Mesothelial cell of epicardium (in vitro differentiated cells): ENCODE results near the gene ACTRT3. TPM values are rescaled to one million over a fixed set of nuclear protein-coding genes. Genes with fewer than 3 reads are reported as not detected.

Source experiments
- DNase-seq, 2 experiments: peaks; one replicate each; pipeline ENCODE4 v3.0.0; 2021; ENCODE audit warnings: low spot score in 2 of 2; ENCODE audit not compliant: unreplicated experiment in 2 of 2
- H3K27ac Mint-ChIP-seq: 2 replicates; pipeline ENCODE4 v1.8.0; 2021; ENCODE audit warnings: mixed read lengths
- H3K27me3 Mint-ChIP-seq: 2 replicates; pipeline ENCODE4 v1.8.0; 2021; ENCODE audit warnings: low read depth, mixed read lengths
- H3K36me3 Mint-ChIP-seq: 2 replicates; pipeline ENCODE4 v1.8.0; 2021; ENCODE audit warnings: mixed read lengths
- H3K4me1 Mint-ChIP-seq: 2 replicates; pipeline ENCODE4 v1.8.0; 2021; ENCODE audit warnings: mixed read lengths
- H3K4me3 Mint-ChIP-seq: 2 replicates; pipeline ENCODE4 v1.8.0; 2021; ENCODE audit warnings: mild to moderate bottlenecking, moderate library complexity, mixed read lengths
- H3K9me3 Mint-ChIP-seq: 2 replicates; pipeline ENCODE4 v1.8.0; 2021; ENCODE audit warnings: mixed read lengths
- total RNA-seq: library from RNA; stranded (reverse); gene quantifications from 3 replicates; pipeline ENCODE4 v1.2.1, GENCODE V29; 2021
- TF ChIP-seq, protein P1 (sequence below): fragments of 200-600 bp; sonication (generic); IDR thresholded peaks from one replicate; pipeline ENCODE4 v1.5.0; 2021; ENCODE audit warnings: antibody characterized with exemption; ENCODE audit not compliant: unreplicated experiment

ACTRT3 gene
- total RNA-seq, 1 donor from 2014 or later, result 3.5 TPM

DNA sequence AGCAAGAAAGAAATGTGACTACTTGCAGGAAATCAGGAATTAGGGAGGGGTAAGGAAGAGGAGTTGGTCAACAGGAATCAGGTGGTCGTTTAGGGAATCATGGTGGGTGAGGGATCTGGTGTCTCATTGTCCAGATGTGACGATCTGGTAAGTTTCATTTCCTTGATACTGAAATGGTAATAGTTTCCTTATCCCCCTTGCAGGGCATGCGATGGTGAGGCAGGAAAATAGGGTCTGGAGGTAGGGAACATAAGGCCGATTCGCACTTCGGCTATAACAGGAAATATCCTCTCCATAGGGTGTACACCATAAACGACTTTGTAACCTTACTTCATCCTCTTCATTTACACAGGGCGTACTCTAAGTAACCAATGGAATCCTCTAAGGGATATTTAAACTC is 43.9 kb upstream of the ACTRT3 start:
- TF ChIP-seq, protein P1, sequence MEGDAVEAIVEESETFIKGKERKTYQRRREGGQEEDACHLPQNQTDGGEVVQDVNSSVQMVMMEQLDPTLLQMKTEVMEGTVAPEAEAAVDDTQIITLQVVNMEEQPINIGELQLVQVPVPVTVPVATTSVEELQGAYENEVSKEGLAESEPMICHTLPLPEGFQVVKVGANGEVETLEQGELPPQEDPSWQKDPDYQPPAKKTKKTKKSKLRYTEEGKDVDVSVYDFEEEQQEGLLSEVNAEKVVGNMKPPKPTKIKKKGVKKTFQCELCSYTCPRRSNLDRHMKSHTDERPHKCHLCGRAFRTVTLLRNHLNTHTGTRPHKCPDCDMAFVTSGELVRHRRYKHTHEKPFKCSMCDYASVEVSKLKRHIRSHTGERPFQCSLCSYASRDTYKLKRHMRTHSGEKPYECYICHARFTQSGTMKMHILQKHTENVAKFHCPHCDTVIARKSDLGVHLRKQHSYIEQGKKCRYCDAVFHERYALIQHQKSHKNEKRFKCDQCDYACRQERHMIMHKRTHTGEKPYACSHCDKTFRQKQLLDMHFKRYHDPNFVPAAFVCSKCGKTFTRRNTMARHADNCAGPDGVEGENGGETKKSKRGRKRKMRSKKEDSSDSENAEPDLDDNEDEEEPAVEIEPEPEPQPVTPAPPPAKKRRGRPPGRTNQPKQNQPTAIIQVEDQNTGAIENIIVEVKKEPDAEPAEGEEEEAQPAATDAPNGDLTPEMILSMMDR, result no peak
- no peak for DNase-seq
- Mint-ChIP-seq H3K4me1 (peaks cover 25% of the 10 kb centered on the region), H3K9me3 (peaks cover 18% of the 10 kb centered on the region), H3K4me3 (peak overlapping the region; percentile 88), H3K27me3 (no peaks in the 10 kb centered on the region), H3K36me3 (peaks cover 10% of the 10 kb centered on the region), H3K27ac (peak overlapping the region; percentile 8)

DNA sequence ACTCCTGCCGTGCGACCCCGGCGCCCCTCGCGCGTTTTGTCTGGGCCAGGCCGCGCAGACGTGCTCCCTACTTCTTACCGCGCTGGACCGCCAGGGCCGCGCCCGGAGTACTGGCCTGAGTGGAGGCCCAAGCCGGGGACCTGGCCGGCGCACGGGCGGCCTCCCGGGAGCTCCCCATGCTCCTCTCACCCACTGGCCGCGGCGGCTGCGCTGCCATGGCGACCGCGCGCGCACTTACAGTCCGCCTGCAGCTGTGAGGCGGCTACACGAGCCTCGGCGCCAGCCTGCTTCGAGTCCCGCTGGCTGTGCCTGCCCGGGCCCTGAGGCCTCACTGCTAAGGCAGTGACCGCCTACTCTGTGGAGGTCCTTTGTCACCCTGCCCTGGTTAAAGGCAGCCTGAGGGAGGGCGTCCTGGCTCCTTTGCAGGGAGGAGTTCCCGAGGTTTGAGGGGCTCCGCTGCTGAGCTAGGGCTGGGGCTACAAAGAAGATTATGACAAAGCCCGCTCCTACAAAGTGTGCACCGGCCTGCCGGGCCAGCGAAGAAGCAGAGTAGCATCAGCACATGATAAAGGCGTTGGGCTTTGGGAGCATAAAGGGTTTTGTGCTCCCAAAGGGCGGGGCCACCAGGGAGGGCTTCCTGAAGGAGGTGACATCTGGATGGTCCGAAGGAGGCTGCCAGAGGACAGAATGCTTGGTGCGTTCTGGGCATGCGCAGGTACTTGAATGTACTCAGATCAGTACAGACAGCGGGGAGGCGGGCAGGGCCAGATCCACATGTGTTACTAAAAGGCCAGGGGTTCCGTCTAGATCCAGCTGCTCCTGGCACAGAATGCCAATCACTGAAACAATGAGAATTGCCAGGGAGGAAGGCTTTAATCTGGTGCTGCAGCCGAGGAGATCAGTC is 43.2 kb upstream of the ACTRT3 start, which contains the start of the genes LRRC34 and LRRIQ4:
Gene LRRC34, minus strand, starts transcription at position 573 of the 904 bp plus-strand sequence. Its CDS starts 356 bp downstream, at position 217.
Gene LRRIQ4, plus strand, starts transcription at position 539 of the 904 bp plus-strand sequence. CDS start 9,052 bp downstream, outside the sequence.
- peaks cover 18% of the 10 kb centered on the region for H3K9me3 Mint-ChIP-seq
- peak; percentile 52 to 73 for DNase-seq
- no peaks in the 10 kb centered on the region for H3K27me3 Mint-ChIP-seq
- H3K4me3 Mint-ChIP-seq, result peak within 1 kb of the TSS; percentile 88
- peaks cover 22% of the 10 kb centered on the region for H3K4me1 Mint-ChIP-seq
- TF ChIP-seq, protein P1, result no peak
- peak within 1 kb of the TSS; percentile 90 for H3K27ac Mint-ChIP-seq
- peaks cover 10% of the 10 kb centered on the region for H3K36me3 Mint-ChIP-seq

DNA sequence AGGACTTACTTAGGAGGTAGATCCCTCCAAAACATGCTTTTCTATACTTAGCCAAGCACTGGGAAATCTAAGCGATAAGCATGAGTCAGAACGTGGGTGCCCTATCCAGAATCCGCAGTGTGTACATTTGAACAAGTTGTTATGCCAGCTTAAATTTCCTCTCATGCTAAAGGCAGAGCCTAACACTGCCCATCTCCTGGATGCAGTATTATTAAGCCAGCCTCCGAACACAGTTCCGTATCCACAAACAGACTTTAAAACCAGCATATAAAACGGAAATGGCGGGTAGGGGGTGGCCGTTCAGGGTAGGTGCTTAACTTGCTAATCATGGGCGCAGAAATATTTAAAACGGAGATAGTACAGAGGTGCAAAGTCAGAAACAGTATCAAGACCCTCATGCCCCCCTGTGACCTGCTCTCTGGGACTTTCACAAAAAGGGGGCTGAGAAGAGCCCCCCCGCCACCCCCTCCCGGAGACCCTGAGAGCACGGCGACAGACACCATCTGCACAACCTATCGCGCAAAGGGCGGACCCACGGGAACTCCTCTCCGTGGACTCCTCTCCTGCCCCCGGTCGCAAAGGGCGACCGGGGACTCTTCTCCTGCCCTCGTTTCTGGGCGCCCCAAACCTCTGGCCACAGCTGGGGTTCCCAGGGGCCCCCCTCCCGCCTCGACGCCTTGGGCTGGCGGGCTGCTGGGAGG is 42.4 kb upstream of the ACTRT3 start:
- H3K27me3 Mint-ChIP-seq, result no peaks in the 10 kb centered on the region
- peaks cover 18% of the 10 kb centered on the region for H3K9me3 Mint-ChIP-seq
- H3K4me3 Mint-ChIP-seq, result peak overlapping the region; percentile 88
- H3K27ac Mint-ChIP-seq, result peak overlapping the region; percentile 90
- H3K36me3 Mint-ChIP-seq, result peaks cover 10% of the 10 kb centered on the region
- DNase-seq, result no peak
- H3K4me1 Mint-ChIP-seq, result peaks cover 22% of the 10 kb centered on the region
- TF ChIP-seq, protein P1, result no peak

DNA sequence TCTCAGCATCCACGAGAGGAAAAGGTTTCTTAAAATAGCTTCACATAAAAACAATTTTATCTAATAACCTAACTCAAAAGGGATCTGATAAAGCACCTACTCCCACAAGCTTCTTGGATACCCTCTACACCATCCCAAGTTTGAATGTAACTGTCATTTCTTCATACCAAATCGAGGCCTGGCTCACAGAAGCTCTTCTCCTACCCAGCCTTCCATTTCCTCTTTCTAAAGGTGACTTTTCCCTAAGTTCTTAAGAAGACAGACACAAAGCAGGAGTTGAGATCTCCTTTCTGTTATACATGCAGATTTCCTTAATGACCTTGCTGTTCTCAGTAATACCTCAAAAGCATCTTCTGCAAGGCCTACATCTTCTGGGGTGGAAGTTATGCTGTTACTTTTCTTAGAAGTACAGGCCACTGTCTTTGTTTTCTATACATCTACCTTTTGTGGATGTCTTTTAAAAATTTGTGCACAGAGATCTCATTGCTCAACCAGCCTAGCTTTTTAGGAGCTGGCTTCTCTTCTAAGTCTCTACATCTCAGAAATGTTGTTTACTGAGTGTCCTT is 40.0 kb upstream of the ACTRT3 start:
- Mint-ChIP-seq H3K36me3 (peaks cover 3% of the 10 kb centered on the region), H3K27me3 (no peaks in the 10 kb centered on the region), H3K4me1 (peaks cover 22% of the 10 kb centered on the region), H3K9me3 (no peaks in the 10 kb centered on the region), H3K27ac (peak overlapping the region; percentile 2), H3K4me3 (no peak overlapping the region)
- TF ChIP-seq, protein P1, result no peak
- DNase-seq, result no peak

DNA sequence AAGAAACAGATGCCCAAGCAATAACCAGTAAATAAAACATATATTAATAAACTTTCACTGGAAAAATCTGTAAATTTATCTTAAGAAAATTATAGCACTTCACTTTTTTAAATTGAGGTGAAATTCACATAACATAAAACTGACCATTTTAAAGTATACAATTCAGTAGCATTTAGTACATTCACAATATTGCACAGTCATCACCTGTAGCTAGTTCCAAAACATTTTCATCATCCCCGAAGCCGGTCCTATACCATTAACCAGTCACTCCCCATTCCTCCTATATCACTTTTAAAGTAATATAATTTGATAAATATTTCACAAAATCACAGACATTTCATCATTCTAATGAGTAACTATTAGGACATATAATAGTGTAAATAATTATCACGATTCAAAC is 35.3 kb upstream of the ACTRT3 start:
- Mint-ChIP-seq H3K27ac (no peak overlapping the region), H3K9me3 (no peaks in the 10 kb centered on the region), H3K4me1 (no peaks in the 10 kb centered on the region), H3K27me3 (no peaks in the 10 kb centered on the region), H3K4me3 (no peak overlapping the region), H3K36me3 (peaks cover 3% of the 10 kb centered on the region)
- TF ChIP-seq, protein P1, result no peak
- no peak for DNase-seq
